Pulmonary artery endothelial cell (primary cell): Measurements from ENCODE around the gene PARD6B. TPM values are rescaled to one million over a fixed set of nuclear protein-coding genes. Genes with fewer than 3 reads are reported as not detected.
"Not testable (repeated sequence)": the region's sequence is repeated elsewhere in the genome, so short reads cannot be mapped to it uniquely, and the experiment has no call there.

Experiments
- DNase-seq: peaks from one replicate; pipeline ENCODE4 v3.0.0-alpha.2; 2011; ENCODE audit warnings: low read depth, low spot score
- total RNA-seq: library from RNA; depleted of rRNA; stranded (reverse); fragments of >200 nt; gene quantifications from 2 replicates; pipeline ENCODE4 v1.2.3, GENCODE V29; 2014

The PARD6B gene
- total RNA-seq, 1 donor from 2014 or later = 0.13 TPM

DNA sequence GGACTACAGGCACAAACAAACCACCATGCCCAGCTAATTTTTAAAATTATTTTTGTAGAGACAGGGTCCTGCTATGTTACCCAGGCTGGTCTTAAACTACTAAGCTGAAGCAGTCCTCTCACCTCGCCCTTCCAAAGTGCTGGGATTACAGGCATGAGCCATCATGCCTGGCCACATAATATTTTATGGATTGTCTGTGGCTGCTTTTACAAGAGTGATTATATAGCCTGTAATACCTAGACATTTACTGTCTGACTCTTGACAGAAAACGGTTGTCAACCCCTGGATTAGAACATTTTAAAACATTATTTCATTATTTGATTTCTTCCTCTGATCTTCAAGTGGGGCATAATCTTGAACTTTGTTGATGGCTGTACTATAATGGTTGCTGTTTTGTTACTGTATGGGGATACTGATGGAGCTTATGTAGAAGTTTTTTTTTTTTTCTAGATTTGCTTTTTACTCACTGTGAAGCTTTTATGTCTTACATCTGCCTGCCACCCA, 14.3 kb downstream of the PARD6B start:
- no peak for DNase-seq

DNA sequence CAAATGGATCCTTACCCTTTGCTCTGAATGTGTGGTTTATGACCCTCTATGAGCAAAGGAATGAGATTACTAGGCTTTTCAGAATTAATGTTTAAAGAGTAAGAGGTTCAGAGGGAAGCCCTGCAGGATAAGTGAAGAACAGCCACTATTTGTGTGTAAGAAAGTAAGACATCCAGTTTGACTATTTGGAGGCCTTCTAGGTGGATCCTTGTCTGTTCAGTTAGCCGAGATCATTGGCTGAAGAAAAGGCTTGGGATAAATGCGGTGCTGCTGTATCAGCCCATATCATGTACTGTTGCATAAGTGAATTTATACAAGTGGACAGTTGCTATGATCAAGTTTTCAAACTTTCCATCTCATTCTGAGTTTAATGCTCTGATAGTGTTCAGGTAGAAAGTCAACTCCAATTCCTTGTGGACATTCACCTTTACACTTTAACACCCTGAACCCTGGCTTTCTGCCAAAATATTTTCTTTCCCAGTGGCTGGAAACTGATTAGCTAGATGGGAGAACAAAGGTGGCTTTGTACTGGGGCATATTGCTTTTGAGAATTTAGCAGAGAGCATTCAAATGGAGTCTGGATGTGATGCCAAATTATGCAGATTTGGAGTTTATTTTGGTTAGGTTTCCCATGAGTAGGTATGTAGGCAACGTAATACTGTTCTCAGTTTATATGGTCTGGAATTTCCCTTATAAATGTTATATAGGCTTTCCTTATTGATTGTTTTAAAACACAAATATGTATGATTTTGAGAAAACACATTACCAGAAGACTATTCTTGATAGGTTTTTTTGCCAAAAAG, 15.0 kb downstream of the PARD6B start:
- DNase-seq = no peak

DNA sequence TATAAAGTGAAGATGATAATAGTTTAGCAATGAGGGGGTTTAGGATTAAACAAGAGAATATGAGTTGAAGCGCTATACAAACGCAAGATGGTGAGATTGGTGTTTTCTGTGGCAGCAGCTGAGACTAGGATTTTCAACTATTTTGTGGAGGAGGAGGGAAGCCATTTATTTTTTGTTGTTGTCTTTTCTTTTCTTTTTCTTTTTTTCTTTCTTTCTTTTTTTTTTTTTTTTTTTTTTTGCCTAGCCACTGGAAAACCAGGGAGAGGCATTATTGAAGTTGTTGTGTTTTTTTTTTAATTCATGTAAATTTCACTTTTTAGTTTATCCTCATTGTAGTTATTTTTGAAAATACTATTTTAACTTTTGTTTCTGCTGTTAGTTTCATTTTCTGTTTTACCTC, 15.9 kb downstream of the PARD6B start:
- no peak for DNase-seq

DNA sequence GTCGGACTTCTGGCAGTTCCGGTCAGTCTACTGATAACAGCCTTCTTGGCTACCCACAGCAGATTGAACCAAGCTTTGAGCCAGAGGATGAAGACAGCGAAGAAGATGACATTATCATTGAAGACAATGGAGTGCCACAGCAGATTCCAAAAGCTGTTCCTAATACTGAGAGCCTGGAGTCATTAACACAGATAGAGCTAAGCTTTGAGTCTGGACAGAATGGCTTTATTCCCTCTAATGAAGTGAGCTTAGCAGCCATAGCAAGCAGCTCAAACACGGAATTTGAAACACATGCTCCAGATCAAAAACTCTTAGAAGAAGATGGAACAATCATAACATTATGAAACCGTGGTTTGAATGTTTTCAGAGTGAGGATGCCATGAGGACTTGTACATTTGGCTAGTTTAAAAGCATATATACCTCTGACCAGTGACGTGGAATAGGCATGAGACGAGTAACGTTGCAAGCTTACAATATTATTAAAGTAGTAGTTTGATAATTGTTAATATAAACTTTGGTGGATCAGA, 18.8 kb downstream of the PARD6B start:
- no peak for DNase-seq

DNA sequence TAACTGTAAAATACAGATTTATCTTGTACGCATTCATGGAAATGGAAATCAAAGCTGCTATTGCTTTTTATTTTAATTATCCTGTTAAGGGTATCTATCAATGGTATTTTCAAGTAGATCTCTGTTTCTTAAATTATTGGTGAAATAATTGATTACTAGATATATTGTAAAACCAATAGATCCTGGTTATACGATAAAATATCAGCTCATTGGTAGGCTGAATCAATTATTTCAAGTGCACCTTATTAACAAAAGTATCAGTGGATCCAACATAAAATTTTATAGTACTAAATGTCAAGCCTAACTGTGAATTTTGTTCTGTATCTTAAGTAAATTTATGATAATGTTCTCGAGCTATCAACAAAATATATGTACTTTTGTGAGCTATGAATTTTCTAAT, 21.8 kb downstream of the PARD6B start:
- DNase-seq = no peak

DNA sequence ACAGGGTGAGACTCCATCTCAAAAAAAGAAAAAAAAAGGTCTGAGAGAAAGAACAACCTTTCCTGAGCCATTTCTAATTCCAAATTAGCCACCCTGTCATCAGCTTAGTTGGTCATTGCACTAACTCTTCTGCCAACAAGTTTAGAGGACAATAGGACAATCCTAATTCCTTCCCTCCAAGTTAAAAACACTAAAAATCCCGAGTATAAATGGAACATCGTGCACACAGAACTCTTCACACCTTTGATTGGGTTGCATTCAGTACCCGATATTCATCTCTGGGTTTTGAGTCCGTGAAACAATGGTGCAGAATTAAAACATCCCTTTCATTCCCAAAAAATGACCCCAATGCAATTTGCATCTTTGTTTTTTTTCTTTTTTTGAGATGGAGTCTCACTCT, 23.0 kb downstream of the PARD6B start:
- DNase-seq = no peak

DNA sequence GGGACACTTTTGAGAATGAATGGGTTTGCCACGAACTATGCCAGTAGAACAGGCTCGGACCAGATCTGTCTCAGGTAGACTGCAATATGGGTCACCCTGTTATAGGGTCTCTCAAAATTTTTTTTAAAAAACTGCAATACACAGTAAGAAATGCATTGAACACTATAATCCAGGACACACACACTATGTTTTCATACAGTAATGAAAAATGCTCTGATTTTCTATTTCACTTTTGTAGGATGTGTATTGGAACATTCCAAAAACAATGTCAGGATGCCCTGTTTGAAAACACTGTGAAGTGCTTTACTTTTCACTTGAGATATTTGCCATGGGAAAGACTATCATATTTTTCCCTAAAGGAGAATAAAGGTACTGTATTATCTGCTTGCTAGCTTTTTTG, 25.1 kb downstream of the PARD6B start:
- DNase-seq = no peak

DNA sequence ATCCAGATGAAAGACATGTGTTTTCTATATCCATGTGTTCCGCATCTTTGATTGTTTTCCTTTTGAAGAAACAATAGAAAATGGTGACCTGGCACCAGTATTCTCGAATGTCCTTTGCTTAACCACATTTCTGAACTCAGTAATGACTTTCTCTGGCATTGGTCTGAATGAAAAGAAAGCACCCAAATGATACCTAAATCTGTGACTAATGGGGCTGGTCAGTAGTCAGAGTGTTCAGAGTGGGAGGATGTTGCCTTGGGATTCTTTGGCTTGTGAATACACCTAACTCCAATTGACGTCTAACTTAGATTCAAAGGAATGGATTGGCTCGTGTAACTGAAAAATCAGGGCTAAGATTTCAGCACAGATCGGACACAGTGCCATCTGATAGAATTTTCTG, 27.1 kb downstream of the PARD6B start:
- DNase-seq = no peak

DNA sequence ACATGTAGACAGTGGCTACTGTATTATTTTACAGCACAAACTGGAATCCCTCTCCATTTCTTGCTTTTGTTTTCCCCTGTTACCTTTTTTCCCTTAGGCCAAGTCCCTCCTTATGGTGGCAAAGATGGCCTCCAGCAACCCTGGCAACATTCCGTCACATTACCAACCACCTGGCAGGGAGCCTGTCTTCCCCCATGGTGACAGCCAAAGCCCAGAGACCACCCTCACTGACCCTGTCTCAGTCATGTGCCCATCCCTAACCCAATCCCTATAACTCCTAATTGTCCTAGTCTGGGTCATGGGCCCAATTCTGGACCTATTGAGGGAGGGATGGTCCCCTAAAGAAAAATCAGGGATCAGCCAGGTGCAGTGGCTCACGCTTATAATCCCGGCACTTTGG, 27.6 kb downstream of the PARD6B start:
- no peak for DNase-seq

DNA sequence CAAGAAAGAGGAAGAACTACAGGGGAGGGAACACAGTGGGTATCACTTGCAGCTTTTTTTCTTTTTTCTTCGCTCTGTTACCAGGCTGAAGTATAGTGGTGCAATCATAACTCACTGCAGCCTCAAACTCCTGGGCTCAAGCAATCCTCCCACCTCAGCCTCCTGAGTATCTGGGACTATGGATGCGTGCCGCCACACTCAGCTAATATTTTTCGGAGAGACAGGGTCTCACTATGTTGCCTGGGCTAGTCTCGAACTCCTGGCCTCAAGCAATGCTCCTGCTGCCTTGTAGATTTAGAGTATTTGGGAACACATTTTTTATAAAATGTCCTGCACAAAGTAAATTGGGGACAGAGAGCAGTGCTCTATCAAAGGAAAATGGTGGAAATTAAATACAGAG, 28.3 kb downstream of the PARD6B start:
- no peak for DNase-seq

DNA sequence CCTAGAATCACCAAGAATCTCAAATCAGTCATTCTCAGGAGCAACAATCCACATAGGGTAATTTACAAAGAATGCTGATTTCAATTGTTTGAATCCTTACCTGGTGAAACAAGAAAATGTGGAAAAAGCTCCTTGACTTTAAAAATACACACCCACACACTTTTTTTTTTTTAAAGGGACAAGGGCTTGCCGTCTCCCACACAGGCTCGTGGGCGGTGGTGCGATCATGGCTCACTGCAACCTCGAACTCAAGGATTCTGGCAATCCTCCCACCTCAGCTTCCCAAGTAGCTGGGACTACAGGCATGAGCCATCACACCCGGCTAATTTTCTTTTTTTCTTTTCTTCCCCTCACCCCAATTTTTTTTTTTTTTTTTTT, 30.7 kb downstream of the PARD6B start:
- DNase-seq = no peak

DNA sequence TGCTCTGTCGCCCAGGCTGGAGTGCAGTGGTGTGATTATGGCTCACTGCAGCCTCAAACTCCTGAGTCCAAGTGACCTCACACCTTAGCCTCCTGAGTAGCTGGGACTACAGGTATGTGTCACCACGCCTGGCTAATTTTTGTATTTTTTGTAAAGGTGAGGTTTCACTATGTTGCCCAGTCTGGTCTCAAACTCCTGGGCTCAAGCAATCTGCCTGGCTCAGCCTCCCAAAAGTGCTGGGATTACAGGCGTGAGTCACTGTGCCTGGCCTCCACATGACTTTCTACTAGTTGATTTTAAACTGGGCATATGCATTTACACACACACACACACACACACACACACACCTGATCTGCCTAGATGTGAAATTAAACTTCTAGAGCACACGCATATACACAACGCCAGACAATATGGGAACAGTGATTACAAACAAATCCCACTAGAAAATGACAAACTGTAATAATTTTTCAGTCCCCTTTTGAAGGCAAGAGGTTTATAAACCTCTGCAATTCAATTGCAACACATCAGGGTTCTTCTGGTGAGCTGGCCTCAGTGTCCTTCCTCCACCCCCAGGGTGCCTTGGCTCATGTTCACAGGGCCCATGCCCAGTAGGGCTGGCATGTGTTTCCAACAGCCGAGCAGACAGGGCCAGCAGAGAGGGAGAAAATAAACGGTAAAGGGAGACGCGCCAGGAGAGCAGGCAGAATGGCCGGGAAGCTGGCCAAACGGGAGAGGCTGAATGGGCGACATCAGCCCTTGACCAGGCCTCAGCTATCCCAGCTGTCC, 31.2 kb downstream of the PARD6B start:
- DNase-seq = no peak

DNA sequence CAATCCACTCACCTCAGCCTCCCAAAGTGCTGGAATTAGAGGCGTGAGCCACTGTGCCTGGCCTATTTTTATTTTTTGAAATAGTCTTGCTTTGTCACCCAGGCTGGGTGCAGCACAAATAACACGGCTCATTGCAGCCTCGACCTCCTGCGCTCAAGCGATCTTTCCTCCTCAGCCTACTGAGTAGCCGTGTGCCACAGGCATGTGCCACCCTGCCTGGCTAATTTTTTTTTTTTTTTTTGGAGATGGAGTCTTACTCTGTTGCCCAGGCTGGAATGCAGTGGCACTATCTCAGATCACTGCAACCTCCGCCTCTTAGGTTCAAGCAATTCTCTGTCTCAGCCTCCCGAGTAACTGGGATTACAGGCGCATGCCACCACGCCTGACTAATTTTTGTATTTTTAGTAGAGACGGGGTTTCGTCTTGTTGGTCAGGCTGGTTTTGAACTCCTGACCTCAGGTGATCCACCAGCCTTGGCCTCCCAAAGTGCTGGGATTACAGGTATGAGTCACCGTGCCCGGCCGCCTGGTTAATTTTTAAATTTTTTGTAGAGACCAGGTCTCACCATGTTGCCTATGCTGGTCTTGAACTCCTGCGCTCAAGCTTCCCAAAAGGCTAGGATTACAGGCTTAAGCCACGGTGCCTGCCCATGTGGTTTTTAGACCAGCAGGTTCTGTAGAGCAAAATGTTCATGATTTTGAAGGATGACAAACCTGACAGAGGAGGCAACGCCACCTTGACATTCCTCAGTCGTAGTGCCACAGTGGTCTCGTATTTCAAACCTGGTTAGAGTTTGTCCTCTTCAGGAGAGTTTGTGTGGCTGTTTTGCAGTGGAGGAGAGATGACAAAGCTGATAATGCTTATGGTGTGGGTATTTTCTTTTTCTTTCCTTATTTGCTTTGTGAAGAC, 32.4 kb downstream of the PARD6B start:
- not testable (repeated sequence) for DNase-seq

DNA sequence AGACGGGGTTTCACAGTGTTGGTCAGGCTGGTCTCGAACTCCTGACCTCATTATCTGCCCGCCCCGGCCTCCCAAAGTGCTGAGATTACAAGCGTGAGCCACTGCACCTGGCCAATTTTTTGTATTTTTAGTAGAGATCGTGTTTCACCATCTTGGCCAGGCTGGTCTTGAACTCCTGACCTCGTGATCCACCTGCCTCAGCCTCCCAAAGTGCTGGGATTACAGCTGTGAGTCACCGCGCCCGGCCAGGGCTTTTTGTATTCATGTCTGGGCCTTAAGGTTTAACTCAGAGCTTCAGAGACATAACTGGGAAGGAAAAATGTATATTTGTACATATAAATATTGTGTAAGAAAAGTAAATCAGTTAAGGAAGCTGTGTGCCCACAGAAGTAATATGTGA, 33.9 kb downstream of the PARD6B start:
- not testable (repeated sequence) for DNase-seq

DNA sequence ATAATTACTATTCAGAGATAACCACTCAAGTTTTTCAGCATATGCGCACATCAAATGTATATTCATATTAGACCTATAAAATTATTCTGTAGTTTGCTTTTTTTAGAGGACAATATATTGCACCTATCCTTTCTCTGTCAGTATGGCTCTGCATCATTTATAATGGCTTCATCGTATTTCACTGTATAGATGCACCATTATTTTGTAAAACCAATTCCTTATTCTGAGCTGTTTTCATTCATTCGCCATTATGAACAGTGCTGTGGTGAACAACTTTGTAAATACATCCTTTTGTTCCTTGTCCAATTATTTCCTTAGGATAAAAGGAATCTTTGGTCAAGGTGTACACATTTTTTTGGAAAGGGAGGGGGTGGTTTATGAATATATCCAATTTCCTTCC, 34.3 kb downstream of the PARD6B start:
- no peak for DNase-seq

DNA sequence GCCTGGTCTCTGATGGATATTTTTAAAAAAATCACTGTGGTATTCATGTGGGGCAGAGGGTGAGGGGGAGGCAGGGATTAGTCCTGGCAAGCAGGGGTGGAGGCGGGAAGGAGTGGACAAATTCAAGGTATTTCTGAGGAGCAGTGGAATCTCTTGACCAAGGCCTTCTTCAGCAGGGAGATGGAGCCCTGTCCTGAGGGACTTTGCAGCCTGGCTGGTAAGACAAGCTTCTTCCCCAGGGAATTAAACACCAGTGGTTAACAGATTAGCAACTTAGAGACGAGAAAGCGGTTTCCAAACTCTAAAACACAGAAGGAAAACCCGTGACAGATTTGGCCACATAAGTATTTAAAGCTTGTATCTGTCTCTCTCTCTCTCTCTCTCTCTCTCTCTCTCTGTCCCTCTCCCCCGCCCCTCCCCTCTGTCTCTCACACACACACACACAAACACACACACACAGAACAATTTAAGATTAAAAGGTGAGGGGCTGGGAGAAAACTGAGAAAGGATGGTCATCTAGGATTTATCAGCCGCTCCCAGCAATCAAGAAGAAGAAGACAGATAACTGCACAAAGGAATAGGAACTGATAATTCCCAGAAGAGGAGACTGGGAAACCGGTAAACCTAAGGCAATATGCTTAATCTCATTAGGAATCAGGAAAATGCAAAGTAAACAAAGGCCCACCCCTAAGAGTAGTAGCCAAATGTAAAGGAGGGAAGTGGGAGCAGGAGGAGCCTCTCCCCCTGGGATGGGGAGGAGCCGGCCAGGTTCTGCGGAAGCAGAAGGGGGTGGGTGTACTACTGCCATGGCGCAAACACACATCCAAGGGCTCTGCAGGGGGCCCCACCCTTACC, 35.8 kb downstream of the PARD6B start:
- not testable (repeated sequence) for DNase-seq

DNA sequence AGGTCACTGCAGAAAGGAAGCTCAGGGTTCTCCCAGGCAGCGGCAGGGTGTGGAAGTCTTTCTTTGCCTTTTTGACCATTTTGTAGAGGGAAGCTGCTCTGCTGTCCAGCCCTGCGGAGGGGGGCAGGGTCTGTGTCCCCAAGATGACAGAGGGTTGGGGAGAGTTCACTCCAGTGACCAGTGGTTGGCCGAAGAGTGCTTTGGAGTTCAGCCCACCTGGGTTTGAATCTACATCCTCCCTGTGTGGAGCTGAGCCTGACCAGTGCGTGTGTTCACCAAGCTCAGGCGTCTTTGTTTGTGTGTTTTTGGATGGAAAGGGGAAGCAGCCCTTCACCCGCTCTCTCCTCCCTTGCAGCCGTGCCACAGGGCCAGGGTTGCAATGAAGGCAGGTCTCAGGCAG, 37.6 kb downstream of the PARD6B start:
- not testable (repeated sequence) for DNase-seq

DNA sequence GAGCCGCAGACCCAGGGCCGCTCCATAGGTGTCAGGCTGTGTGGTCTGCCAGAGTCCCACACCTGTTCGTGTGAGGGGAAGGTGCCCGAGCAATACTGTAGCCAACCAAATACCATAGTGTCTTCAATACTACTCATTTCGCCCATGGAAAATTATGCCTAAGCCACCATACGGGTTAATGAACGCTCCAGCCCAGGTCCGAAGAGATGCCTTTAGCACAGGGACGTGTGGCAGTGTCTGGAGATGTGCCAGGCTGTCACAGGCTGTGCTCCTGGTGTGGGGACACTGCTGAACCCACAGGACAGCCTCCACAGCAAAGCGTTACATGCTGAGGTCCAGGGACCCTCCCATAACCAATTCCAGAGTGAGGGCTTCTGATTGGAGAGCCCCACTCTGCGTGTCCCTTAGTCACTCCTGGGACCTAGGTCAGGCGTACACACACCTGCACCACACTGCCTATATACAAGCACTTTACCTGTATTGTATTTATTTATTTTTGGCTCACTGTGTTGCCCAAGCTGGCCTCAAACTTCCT, 38.2 kb downstream of the PARD6B start:
- DNase-seq = not testable (repeated sequence)

DNA sequence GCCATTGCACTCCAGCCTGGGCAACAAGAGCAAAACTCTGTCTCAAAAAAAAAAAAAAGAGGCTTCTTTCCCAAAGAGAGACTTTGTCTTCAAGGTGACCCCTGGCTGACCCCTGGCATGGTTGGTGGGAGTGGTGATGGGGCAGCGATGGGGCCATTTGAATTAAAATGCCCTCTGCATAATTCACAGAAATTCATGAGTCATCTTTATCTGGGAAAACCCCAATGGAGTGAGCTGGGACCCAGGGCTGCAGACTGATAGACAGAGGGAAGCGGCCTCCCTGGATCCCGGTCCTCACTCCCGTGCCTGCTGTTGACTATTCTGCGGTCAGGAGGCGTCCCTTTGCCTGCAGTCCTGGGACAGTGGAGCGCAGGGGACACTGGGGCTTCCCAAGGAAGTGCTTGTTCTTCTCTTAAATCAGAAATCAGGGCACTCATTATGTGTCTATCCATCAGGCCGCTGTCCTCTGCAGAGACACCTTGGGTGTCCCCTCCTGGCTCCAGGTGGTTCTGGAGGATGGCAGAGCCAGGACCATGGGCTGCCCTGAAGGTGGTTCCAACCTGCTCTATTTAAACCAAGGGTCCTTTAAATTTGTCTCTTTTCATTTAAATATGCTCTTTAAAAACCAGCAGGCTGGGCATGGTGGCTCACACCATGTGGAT, 40.2 kb downstream of the PARD6B start:
- not testable (repeated sequence) for DNase-seq
